ENCODE results near the gene RPP25.
A peak's percentile ranks its signal among the peaks of the same experiment; 100 is the strongest.

The RPP25 gene

GRCh38 chr15:74988007-74988800, 31.6 kb upstream of the RPP25 start:
- TF ChIP-seq CTCF (IDR thresholded peaks at IDR 0.05; ENCODE audit: low read depth, low read length, missing control alignments), result peak; percentile 37
- in situ Hi-C loops (cut with HindIII; ENCODE audit: low sequenced_read_pairs), result no loop called here
- H3K4me3 ChIP-seq (ENCODE audit: low read depth, low read length), result no peak overlapping the region
- no peak for DNase-seq (ENCODE audit: low read depth)

GRCh38 chr15:74983725-74984231, 27.2 kb upstream of the RPP25 start:
- in situ Hi-C loops (cut with HindIII; ENCODE audit: low sequenced_read_pairs), result no loop called here
- no peak for DNase-seq (ENCODE audit: low read depth)

GRCh38 chr15:74982183-74982582, 25.6 kb upstream of the RPP25 start:
- H3K4me3 ChIP-seq (ENCODE audit: low read depth, low read length), result no peak overlapping the region
- in situ Hi-C loops (cut with HindIII; ENCODE audit: low sequenced_read_pairs), result no loop called here
- no peak for TF ChIP-seq CTCF (IDR thresholded peaks at IDR 0.05; ENCODE audit: low read depth, low read length, missing control alignments)
- DNase-seq (ENCODE audit: low read depth), result no peak

More at GRCh38 chr15:74983725-74984231, 27.2 kb upstream of the RPP25 start:
- no peak for TF ChIP-seq CTCF (IDR thresholded peaks at IDR 0.05; ENCODE audit: low read depth, low read length, missing control alignments)
- H3K4me3 ChIP-seq (ENCODE audit: low read depth, low read length), result no peak overlapping the region

- no peak for DNase-seq (ENCODE audit: low read depth)
- no peak overlapping the region for H3K4me3 ChIP-seq (ENCODE audit: low read depth, low read length)
- in situ Hi-C loops (cut with HindIII; ENCODE audit: low sequenced_read_pairs), result no loop called here
- no peak for TF ChIP-seq CTCF (IDR thresholded peaks at IDR 0.05; ENCODE audit: low read depth, low read length, missing control alignments)
Measured at GRCh38 chr15:74978503-74978902, 21.9 kb upstream of the RPP25 start.

GRCh38 chr15:74978077-74978476, 21.5 kb upstream of the RPP25 start:
- H3K4me3 ChIP-seq (ENCODE audit: low read depth, low read length), result no peak overlapping the region
- in situ Hi-C loops (cut with HindIII; ENCODE audit: low sequenced_read_pairs), result no loop called here

GRCh38 chr15:74977599-74977998, 21.0 kb upstream of the RPP25 start:
- in situ Hi-C loops (cut with HindIII; ENCODE audit: low sequenced_read_pairs), result no loop called here
- no peak for TF ChIP-seq CTCF (IDR thresholded peaks at IDR 0.05; ENCODE audit: low read depth, low read length, missing control alignments)
- no peak overlapping the region for H3K4me3 ChIP-seq (ENCODE audit: low read depth, low read length)
- no peak for DNase-seq (ENCODE audit: low read depth)

More at GRCh38 chr15:74978077-74978476, 21.5 kb upstream of the RPP25 start:
- no peak for DNase-seq (ENCODE audit: low read depth)
- no peak for TF ChIP-seq CTCF (IDR thresholded peaks at IDR 0.05; ENCODE audit: low read depth, low read length, missing control alignments)
